Measurements from ENCODE around the gene APCDD1L.
"Not testable (repeated sequence)": the region's sequence is repeated elsewhere in the genome, so short reads cannot be mapped to it uniquely, and the experiment has no call there.

Gene APCDD1L

GRCh38 chr20:58414786-58415185, 100.4 kb downstream of the APCDD1L start:
- DNase-seq (ENCODE audit: low spot score), result not testable (repeated sequence)

DNA sequence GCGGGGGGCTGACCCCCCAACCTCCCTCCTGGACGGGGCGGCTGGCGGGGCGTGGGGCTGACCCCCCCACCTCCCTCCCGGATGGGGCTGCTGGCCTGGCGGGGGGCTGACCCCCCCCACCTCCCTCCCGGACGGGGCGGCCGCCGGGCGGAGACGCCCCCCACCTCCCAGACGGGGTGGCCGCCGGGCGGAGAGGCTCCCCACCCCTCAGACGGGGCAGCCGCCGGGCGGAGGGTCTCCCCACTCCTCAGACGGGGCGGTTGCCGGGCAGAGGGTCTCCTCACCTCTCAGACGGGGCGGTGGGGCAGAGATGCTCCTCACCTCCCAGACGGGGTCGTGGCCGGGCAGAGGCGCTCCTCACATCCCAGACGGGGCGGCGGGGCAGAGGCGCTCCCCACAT, 101.0 kb downstream of the APCDD1L start:
- not testable (repeated sequence) for DNase-seq (ENCODE audit: low spot score)

All from hepatic stellate cell (primary cell).